Mesenchymal stem cell (in vitro differentiated cells and primary cell): ENCODE data around the gene PPP1CC.
"Not testable (repeated sequence)": the region's sequence is repeated elsewhere in the genome, so short reads cannot be mapped to it uniquely, and the experiment has no call there.

Experiments used
- DNase-seq: peaks from one replicate; pipeline ENCODE4 v3.0.0-alpha.2; 2013
- H2AFZ ChIP-seq: one replicate; pipeline ENCODE4 v1.6.1; 2013; ENCODE audit warnings: low read depth, mild to moderate bottlenecking, control low read depth, inconsistent platforms, low read length, moderate library complexity
- H2AK5ac ChIP-seq: 2 replicates; pipeline ENCODE4 v1.6.1; 2013; ENCODE audit warnings: low read length, moderate library complexity, mild to moderate bottlenecking, inconsistent platforms; ENCODE audit not compliant: severe bottlenecking
- H2BK120ac ChIP-seq: one replicate; pipeline ENCODE4 v1.6.1; 2013; ENCODE audit warnings: low read depth, mild to moderate bottlenecking, inconsistent platforms, low read length, moderate library complexity
- H2BK12ac ChIP-seq, 2 experiments: one replicate each; pipeline ENCODE4 v1.6.1; 2013; ENCODE audit warnings: inconsistent platforms in 2 of 2, low read length in 2 of 2, mild to moderate bottlenecking in 2 of 2, moderate library complexity in 2 of 2, control low read depth in 1 of 2
- H2BK15ac ChIP-seq: one replicate; pipeline ENCODE4 v1.6.1; 2013; ENCODE audit warnings: mild to moderate bottlenecking, low read depth, inconsistent platforms; ENCODE audit not compliant: poor library complexity, severe bottlenecking
- H2BK5ac ChIP-seq: 2 replicates; pipeline ENCODE4 v1.6.1; 2013; ENCODE audit warnings: low read depth, mild to moderate bottlenecking, low read length, control low read depth, inconsistent platforms; ENCODE audit not compliant: poor library complexity, severe bottlenecking
- H3K14ac ChIP-seq, 2 experiments: one replicate each; pipeline ENCODE4 v1.6.1; 2013; ENCODE audit warnings: inconsistent platforms in 2 of 2, low read length in 2 of 2, control low read depth in 1 of 2, mild to moderate bottlenecking in 1 of 2, moderate library complexity in 1 of 2
- H3K18ac ChIP-seq, 2 experiments: one replicate each; pipeline ENCODE4 v1.6.1; 2013; ENCODE audit warnings: inconsistent platforms in 2 of 2, low read length in 2 of 2, control low read depth in 1 of 2, low read depth in 1 of 2, mild to moderate bottlenecking in 1 of 2
- H3K23ac ChIP-seq, 2 experiments: one replicate each; pipeline ENCODE4 v1.6.1; 2013; ENCODE audit warnings: inconsistent platforms in 2 of 2, low read length in 2 of 2, mild to moderate bottlenecking in 2 of 2, moderate library complexity in 2 of 2, control low read depth in 1 of 2
- H3K27ac ChIP-seq: 2 replicates; pipeline ENCODE4 v1.5.1; 2013; ENCODE audit warnings: mild to moderate bottlenecking, moderate library complexity, low read length, control low read depth, inconsistent platforms; ENCODE audit not compliant: poor library complexity, severe bottlenecking
- H3K27me3 ChIP-seq, 2 experiments: 2 replicates each; pipeline versions ENCODE4 v1.6.1 to v1.7.0; 2013; ENCODE audit warnings: low read length in 2 of 2, mild to moderate bottlenecking in 2 of 2, moderate library complexity in 2 of 2, control low read depth in 1 of 2, inconsistent platforms in 1 of 2; ENCODE audit not compliant: control insufficient read depth in 1 of 2, insufficient read depth in 1 of 2
- H3K36me3 ChIP-seq, 2 experiments: 2 replicates each; pipeline versions ENCODE4 v1.6.1 to v1.7.0; 2013; ENCODE audit warnings: low read length in 2 of 2, control low read depth in 1 of 2, inconsistent platforms in 1 of 2, low read depth in 1 of 2, mild to moderate bottlenecking in 1 of 2; ENCODE audit not compliant: insufficient read depth in 2 of 2, control insufficient read depth in 1 of 2
- H3K4ac ChIP-seq, 2 experiments: one replicate each; pipeline ENCODE4 v1.6.1; 2013; ENCODE audit warnings: inconsistent platforms in 2 of 2, low read length in 2 of 2, mild to moderate bottlenecking in 2 of 2, moderate library complexity in 2 of 2, control low read depth in 1 of 2, low read depth in 1 of 2
- H3K4me1 ChIP-seq: 2 replicates; pipeline ENCODE4 v1.6.1; 2013; ENCODE audit warnings: low read depth, low read length, control low read depth; ENCODE audit not compliant: control insufficient read depth, insufficient read depth
- H3K4me2 ChIP-seq: 2 replicates; pipeline ENCODE4 v1.6.1; 2013; ENCODE audit warnings: low read length, mild to moderate bottlenecking, inconsistent platforms; ENCODE audit not compliant: poor library complexity, severe bottlenecking
- H3K4me3 ChIP-seq, 2 experiments: 2 replicates each; pipeline versions ENCODE4 v1.5.1 to v1.7.0; 2013; ENCODE audit warnings: low read length in 2 of 2, mild to moderate bottlenecking in 2 of 2, control low read depth in 1 of 2, low read depth in 1 of 2; ENCODE audit not compliant: insufficient read depth in 1 of 2
- H3K79me1 ChIP-seq: replicated peaks from 2 replicates; pipeline ENCODE4 v1.6.1; 2013; ENCODE audit warnings: mild to moderate bottlenecking, control low read depth, low read length, inconsistent platforms; ENCODE audit not compliant: poor library complexity, severe bottlenecking
- H3K9ac ChIP-seq: 2 replicates; pipeline ENCODE4 v1.7.0; 2013; ENCODE audit warnings: mild to moderate bottlenecking, low read length, moderate library complexity
- H3K9me3 ChIP-seq: 2 replicates; pipeline ENCODE4 v1.7.0; 2013; ENCODE audit warnings: mild to moderate bottlenecking, low read length; ENCODE audit not compliant: control insufficient read depth
- H4K8ac ChIP-seq: one replicate; pipeline ENCODE4 v1.6.1; 2013; ENCODE audit warnings: inconsistent platforms, mild to moderate bottlenecking, low read length, moderate library complexity
- H4K91ac ChIP-seq: one replicate; pipeline ENCODE4 v1.6.1; 2013; ENCODE audit warnings: mild to moderate bottlenecking, low read length, inconsistent platforms
- WGBS: methylation state at CpG from one replicate; pipeline ENCODE4 v1.1.7; 2013; ENCODE audit warnings: mixed read lengths; 5-methylcytosine and 5-hydroxymethylcytosine counted together

PPP1CC gene

GRCh38 chr12:110768960-110769359 lies 26.3 kb upstream of the PPP1CC start:
- Histone ChIP-seq H3K4me3 (no peak overlapping the region), H2BK12ac (no peak overlapping the region), H3K79me1 (no peaks in the 10 kb centered on the region), H2BK5ac (no peak overlapping the region), H2AFZ (no peak overlapping the region), H2BK120ac (no peak overlapping the region), H4K8ac (no peak overlapping the region), H4K91ac (no peak overlapping the region), H3K23ac (no peak overlapping the region), H3K27me3 (peaks cover 0 to 7% of the 10 kb centered on the region in 2 experiments), H3K14ac (no peak overlapping the region), H3K36me3 (no peaks in the 10 kb centered on the region), H3K4me2 (no peak overlapping the region), H3K27ac (no peak overlapping the region), H2AK5ac (no peak overlapping the region), H3K9ac (no peak overlapping the region), H3K9me3 (no peaks in the 10 kb centered on the region), H3K18ac (no peak overlapping the region), H2BK15ac (no peak overlapping the region), H3K4me1 (no peaks in the 10 kb centered on the region), H3K4ac (no peak overlapping the region)
- 93% methylated on average over 5 of the region's 5 CpGs for WGBS
- no peak for DNase-seq

- no peak overlapping the region for H2AFZ ChIP-seq
- H2AK5ac ChIP-seq: no peak overlapping the region
- H3K9ac ChIP-seq: no peak overlapping the region
- no peaks in the 10 kb centered on the region for H3K79me1 ChIP-seq
- WGBS: 96% methylated on average over 2 of the region's 3 CpGs
- no peak overlapping the region for H2BK12ac ChIP-seq
- no peak overlapping the region for H3K4me3 ChIP-seq
- no peak overlapping the region for H3K4me2 ChIP-seq
- no peaks in the 10 kb centered on the region for H3K9me3 ChIP-seq
- H3K4me1 ChIP-seq: no peaks in the 10 kb centered on the region
- no peak for DNase-seq
- H2BK120ac ChIP-seq: no peak overlapping the region
- H3K14ac ChIP-seq: no peak overlapping the region
- no peak overlapping the region for H4K8ac ChIP-seq
- H4K91ac ChIP-seq: no peak overlapping the region
- no peak overlapping the region for H3K23ac ChIP-seq
- H2BK5ac ChIP-seq: no peak overlapping the region
- H3K27me3 ChIP-seq: peaks cover 0 to 7% of the 10 kb centered on the region in 2 experiments
- no peak overlapping the region for H3K18ac ChIP-seq
- no peaks in the 10 kb centered on the region for H3K36me3 ChIP-seq
- no peak overlapping the region for H3K27ac ChIP-seq
- H3K4ac ChIP-seq: no peak overlapping the region
- no peak overlapping the region for H2BK15ac ChIP-seq
Measured at GRCh38 chr12:110767863-110768262, 25.2 kb upstream of the PPP1CC start.

GRCh38 chr12:110766311-110767154 lies 23.8 kb upstream of the PPP1CC start:
- H4K91ac ChIP-seq: no peak overlapping the region
- no peak overlapping the region for H3K18ac ChIP-seq

GRCh38 chr12:110765572-110765971 lies 22.9 kb upstream of the PPP1CC start:
- H3K4ac ChIP-seq, H3K4me3 ChIP-seq, H3K4me1 ChIP-seq: not testable (repeated sequence)

More at GRCh38 chr12:110766311-110767154, 23.8 kb upstream of the PPP1CC start:
- Histone ChIP-seq H3K27me3 (peaks cover 0 to 7% of the 10 kb centered on the region in 2 experiments), H3K79me1 (no peaks in the 10 kb centered on the region), H3K4ac (no peak overlapping the region), H3K14ac (no peak overlapping the region), H2BK120ac (no peak overlapping the region), H2BK5ac (no peak overlapping the region), H2BK12ac (no peak overlapping the region), H3K23ac (no peak overlapping the region), H3K27ac (no peak overlapping the region), H2AK5ac (no peak overlapping the region), H2AFZ (no peak overlapping the region), H2BK15ac (no peak overlapping the region), H3K4me3 (no peak overlapping the region), H3K9ac (no peak overlapping the region), H3K9me3 (no peaks in the 10 kb centered on the region), H3K36me3 (no peaks in the 10 kb centered on the region), H3K4me1 (no peaks in the 10 kb centered on the region), H4K8ac (no peak overlapping the region), H3K4me2 (no peak overlapping the region)
- no peak for DNase-seq
- 77% methylated on average over 6 of the region's 7 CpGs for WGBS

More at GRCh38 chr12:110765572-110765971, 22.9 kb upstream of the PPP1CC start:
- not testable (repeated sequence) for H2AFZ ChIP-seq, DNase-seq, H3K14ac ChIP-seq, H3K4me2 ChIP-seq, H4K91ac ChIP-seq, H2BK12ac ChIP-seq, H3K9me3 ChIP-seq, H2BK120ac ChIP-seq, H2AK5ac ChIP-seq, H3K27ac ChIP-seq, H3K79me1 ChIP-seq, H3K9ac ChIP-seq, H2BK15ac ChIP-seq, H4K8ac ChIP-seq, H3K18ac ChIP-seq, H3K27me3 ChIP-seq, H2BK5ac ChIP-seq, H3K23ac ChIP-seq, H3K36me3 ChIP-seq
- 90% methylated on average over 3 of the region's 3 CpGs for WGBS
